Heart left ventricle (tissue), 13 donors: ENCODE results near the gene FBL.

Source experiments
- POLR2A ChIP-seq, 2 donors: fragments of 450-650 bp; IDR thresholded peaks; one replicate each; pipeline ENCODE4 v1.6.1; 2017; ENCODE audit warnings: antibody characterized with exemption in 2 of 2, mild to moderate bottlenecking in 2 of 2, moderate library complexity in 2 of 2
- TF ChIP-seq, protein P1 (sequence below), 12 donors: fragments of 200-600 bp; sonication (generic) in 4 of 12; IDR thresholded peaks; one replicate each; pipeline versions ENCODE4 v1.5.0 to v1.8.0; 2018 to 2022; ENCODE audit warnings: antibody characterized with exemption in 12 of 12, mild to moderate bottlenecking in 5 of 12
- donor health status: ischemic (EF 13 %, LVEDD 7.1; RV severe dilation, severe dysfunction).
- donor health status: DM: no; HTN: yes; CAD: no.
- donor health status: DM: no; HTN: no; CAD: no.
- donor health status: ischemic (EF 25% LVEDD 6.9; RV normal size, moderate dysfunction).
- donor health status: ischemic (EF 25% LVEDD 5.7; RV mildly dilated, moderate dysfunction).
- donor health status: ischemic (EF 35%, LVEDD 5.7; RV mildly dilated, moderate dysfunction).
- donor health status: nonischemic (EF 11% LVEDD 7.7; RV severe dilation, severe dysfunction).
- donor health status: DM: yes; HTN: yes; CAD: no.
- donor health status: PGD.
- donor health status: ischemic (EF 29% LVEDD 5.4; RV normal size, mild dysfunction).
- donor health status: nonischemic (EF 23%, LVEDD 6.1; RV moderate dilation, normal function).

DNA sequence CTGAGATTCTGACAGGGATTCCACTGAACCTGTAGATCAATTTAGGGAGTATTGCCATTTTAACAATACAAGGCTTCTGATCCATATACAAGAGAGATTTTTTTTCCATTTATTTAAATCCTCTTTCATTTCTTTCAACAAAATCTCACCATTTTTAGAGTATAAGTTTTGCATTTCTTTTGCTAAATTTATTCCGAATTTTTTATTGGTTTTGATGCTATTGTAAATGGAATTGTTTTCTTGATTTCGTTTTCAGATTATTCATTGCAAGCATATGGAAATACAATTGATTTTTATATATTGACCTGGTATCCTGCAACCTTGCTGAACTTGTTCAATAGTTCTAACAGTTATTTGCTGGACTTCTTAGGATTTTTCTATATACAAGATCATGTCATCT lies 49.1 kb downstream of the FBL start:
- no peak for TF ChIP-seq POLR2A (IDR thresholded peaks at IDR 0.05)
- TF ChIP-seq, protein P1, sequence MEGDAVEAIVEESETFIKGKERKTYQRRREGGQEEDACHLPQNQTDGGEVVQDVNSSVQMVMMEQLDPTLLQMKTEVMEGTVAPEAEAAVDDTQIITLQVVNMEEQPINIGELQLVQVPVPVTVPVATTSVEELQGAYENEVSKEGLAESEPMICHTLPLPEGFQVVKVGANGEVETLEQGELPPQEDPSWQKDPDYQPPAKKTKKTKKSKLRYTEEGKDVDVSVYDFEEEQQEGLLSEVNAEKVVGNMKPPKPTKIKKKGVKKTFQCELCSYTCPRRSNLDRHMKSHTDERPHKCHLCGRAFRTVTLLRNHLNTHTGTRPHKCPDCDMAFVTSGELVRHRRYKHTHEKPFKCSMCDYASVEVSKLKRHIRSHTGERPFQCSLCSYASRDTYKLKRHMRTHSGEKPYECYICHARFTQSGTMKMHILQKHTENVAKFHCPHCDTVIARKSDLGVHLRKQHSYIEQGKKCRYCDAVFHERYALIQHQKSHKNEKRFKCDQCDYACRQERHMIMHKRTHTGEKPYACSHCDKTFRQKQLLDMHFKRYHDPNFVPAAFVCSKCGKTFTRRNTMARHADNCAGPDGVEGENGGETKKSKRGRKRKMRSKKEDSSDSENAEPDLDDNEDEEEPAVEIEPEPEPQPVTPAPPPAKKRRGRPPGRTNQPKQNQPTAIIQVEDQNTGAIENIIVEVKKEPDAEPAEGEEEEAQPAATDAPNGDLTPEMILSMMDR (IDR thresholded peaks at IDR 0.05), result no peak
